ENCODE data around the gene RGS3. TPM values are rescaled to one million over a fixed set of nuclear protein-coding genes. Genes with fewer than 3 reads are reported as not detected.
"Not testable (repeated sequence)": the region's sequence is repeated elsewhere in the genome, so short reads cannot be mapped to it uniquely, and the experiment has no call there.

The RGS3 gene
- 10 to 100 TPM; 20.8 to 77.2 (median 56.6) TPM for polyA plus RNA-seq

DNA sequence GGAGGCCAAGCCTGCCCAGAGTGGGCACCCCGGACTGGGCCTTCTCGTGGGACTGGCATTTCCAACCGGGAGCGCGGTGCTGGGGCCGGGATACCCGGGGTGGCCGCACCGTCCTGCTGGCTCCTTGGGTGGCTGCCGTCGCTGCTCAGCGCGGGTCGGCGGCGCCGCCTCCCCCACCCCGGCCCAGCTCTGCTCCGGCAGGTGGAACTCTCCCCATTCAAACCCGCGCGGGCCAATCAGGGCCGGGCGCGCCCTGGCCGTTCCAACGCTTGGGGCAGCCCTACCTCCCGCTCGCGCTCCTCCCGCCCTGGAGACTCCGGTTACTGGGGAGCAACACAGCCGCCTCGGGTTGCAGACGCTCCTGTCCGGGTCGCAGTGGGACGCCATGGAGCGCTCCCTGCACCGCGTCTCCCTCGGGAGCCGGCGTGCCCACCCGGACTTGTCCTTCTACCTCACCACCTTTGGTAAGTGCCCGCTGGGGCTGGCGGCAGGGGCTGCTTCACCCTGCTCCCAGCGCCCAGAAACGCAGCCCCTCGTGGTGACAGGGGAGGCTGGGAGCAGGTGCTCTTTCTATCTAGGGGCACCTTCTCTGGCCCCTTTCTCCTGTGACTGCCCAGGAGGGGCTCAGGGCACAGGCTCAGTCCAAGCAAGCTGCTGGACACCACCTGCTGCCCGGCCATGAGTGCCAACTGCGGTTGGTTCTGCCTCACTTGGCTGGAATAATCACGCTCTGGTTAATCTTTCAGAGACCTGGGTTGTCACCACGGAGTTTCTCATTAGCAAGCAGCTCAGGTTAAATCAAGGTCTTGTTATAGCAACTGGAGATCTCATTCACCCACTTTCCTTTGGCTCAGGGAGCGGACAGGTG, at the start of gene RGS3:
Gene RGS3 (plus strand): TSS at position 310 of the 868 bp plus-strand sequence. CDS start 76 bp downstream, at position 386.
- no peak within 1 kb of the TSS for H3K27ac ChIP-seq (ENCODE audit: low read depth, low read length)

DNA sequence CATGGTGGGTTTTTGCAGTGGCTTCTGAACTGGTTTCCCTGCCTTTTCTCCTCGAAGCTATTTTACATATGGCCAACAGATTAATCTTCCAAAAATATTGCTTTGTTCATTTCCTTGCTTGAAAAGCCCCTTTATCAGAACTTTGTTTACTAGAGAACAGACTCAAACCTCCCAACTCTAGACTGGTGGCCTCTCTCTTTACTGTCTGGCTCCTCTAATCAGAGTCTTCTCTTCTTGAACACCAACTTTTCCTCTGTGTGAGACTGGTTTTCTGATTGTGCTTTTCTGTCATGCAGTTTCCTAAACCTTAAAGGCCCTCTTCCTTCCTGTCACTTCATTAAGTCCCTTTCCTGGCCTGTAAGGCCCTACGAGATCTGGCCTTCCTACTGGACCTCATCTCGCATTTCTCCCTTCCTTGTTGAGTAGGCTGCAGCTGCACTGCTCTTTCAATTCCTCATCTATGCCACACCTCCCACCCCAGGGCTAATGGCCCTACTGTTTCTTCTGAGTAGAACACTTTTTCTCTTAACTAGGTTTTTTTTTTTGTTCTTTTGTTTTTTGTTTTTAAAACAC, 47.3 kb upstream of the RGS3 start:
- no peak overlapping the region for H3K27ac ChIP-seq (ENCODE audit: low read depth, low read length)

More for the DNA sequence above, at the start of gene RGS3:
- WGBS, 3 donors = 17 to 64% (median 61%) methylated on average over 53 to 55 of the region's 55 CpGs

DNA sequence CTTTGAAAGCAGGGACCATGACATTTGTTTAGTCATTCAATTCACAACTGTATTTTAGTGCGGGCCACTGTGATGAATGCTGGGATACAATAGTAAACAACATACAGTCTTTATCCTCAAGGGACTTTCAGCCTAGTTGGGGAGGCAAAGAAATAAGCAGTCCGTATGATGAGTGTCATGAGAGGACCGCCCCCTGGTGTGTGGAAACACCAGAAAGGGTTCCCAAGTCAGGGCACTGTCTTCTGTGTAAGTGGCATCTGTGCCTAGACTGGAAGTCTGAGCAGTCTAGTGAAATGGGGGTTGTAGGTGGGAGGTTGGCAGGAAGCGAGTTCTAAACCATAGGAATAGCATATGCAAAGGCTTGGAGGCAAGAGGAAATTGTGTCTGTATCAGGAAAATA, 46.2 kb upstream of the RGS3 start:
- no peak overlapping the region for H3K27ac ChIP-seq (ENCODE audit: low read depth, low read length)
- 72 to 77% (median 74%) methylated on average over 4 of the region's 4 CpGs for WGBS, 3 donors

More for the DNA sequence above, 47.3 kb upstream of the RGS3 start:
- 38 to 58% (median 53%) methylated on average over 3 of the region's 3 CpGs for WGBS, 3 donors

DNA sequence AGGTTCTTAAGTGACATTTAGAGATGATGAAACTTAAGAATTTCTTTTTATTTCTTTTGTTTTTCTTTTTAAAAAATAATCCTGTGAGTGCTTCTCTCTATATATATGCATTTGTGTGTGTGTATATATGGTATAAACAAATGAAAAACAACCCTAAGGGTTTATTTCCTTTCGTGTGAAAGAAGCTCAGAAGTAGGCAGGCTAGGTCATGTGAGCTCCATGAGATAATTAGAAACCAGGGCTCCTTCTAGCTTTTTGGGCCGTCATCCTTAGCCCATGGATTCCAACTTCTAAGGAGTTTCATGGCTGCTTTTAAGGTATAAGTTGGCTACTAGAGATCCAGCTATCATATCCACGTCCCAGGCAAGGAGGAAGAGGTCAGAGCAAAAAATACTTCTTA, 41.8 kb upstream of the RGS3 start:
- WGBS, 3 donors = 69 to 76% (median 70%) methylated on average over 3 of the region's 3 CpGs

DNA sequence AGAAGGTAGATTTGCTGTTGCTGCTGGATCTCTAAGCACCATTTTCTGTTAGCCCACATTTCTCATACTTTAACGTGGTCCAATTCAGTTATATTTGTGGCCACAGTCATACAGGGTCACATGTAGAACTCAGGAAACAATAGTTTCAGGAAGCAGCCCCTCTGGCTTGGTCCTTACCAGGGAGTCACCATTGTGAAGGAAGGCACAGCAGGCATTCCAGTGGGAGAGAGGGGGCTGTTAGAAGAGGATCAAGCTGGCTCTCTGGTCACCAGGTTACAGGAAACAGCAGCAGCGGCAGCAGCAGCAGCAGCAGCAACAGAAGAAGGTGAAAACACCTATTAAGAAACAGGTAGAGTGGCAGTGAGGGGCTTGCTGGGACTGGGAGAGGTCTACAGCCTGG, 38.5 kb upstream of the RGS3 start:
- no peak overlapping the region for H3K27ac ChIP-seq (ENCODE audit: low read depth, low read length)
- WGBS, 3 donors = 31 to 59% (median 31%) methylated on average over 2 of the region's 2 CpGs

More for the DNA sequence above, 41.8 kb upstream of the RGS3 start:
- H3K27ac ChIP-seq (ENCODE audit: low read depth, low read length) = no peak overlapping the region

DNA sequence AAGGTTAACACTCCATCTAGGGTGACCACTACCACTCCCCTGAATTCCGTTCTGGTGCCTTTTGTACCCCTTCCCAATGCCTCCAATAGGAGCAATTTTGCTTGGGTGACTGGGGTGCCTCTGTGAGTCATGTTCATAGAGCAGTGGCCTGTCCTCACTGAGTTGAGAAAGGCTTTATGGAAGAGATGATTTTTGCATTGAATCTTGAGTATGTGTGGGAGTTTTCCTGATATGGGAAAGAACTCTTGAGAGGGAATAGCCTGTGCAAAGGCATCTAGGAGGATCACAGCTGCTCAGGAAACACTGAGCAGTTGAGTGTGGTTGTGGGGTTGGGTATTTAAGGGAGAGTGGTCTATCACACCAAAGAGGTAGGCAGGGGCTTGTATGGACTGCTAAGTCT, 36.8 kb upstream of the RGS3 start:
- no peak overlapping the region for H3K27ac ChIP-seq (ENCODE audit: low read depth, low read length)
- WGBS, 3 donors = 38 to 82% (median 56%) methylated on average over 1 of the region's 1 CpG

DNA sequence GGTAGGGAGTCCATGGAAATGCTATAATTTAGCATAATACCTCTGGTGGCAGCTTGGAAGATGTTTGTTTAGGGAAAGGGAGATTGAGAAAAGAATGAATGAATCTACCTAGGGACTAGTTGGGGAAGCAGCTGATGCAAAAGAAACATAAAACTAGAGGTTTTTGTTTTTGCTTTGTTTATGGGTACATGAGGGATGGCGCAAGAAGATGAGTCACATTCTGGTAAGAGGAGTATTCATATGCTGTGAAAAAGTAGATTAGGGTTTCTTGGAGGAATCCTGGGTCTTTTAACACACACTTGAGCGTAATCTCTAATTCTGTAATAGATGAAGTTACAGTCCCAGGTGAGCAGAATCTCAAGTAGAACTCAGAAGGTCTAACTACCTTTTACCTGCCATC, 35.9 kb upstream of the RGS3 start:
- no peak overlapping the region for H3K27ac ChIP-seq (ENCODE audit: low read depth, low read length)
- WGBS, 3 donors = 93 to 98% (median 93%) methylated on average over 2 of the region's 2 CpGs

DNA sequence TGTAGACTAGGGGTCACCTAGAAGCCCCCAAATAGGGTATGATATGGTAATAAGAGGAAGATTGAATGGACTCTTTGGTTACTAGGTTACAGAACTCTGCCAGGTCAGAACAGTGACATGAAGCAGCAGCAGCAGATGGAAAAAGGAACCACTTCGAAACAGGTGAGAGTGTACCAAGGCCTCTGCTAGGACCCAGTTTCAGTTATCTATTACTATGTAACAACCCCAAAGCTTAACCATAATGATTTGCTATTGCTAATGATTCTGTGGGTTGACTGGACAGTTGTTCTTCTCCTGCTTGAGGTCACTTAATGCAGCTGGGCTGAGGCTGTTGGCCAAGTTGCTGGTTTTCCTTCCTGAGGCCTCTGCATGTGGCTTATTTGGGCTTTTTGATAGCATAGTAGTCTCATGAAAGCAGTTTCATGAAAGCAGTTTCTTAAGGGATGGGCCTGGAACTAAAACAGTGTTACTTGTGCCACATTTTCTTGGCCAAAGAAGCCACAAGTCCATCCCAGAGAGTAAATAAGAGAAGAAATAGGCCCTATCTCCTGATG, 35.4 kb upstream of the RGS3 start:
- 80 to 89% (median 83%) methylated on average over 1 of the region's 1 CpG for WGBS, 3 donors

DNA sequence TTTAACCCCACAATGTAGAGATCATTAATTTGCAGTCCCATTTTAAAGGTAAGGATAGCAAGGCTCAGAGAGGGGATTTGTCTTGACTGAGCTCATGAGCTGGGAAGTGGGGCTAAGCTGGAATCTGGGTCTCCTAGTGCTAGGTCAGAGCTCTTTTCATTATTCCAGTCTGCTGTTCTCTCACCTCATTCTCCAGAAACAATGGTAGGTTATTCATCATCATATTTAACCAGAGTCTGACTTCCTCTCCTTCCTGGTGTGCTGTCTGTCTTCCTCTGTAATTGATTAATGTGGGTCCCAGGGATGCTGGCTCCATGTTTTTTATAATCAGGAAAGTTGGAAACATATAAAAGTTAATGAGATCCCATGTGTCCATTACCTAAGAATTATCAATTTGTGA, 32.3 kb upstream of the RGS3 start:
- H3K27ac ChIP-seq (ENCODE audit: low read depth, low read length) = no peak overlapping the region

More for the DNA sequence above, 35.4 kb upstream of the RGS3 start:
- no peak overlapping the region for H3K27ac ChIP-seq (ENCODE audit: low read depth, low read length)

DNA sequence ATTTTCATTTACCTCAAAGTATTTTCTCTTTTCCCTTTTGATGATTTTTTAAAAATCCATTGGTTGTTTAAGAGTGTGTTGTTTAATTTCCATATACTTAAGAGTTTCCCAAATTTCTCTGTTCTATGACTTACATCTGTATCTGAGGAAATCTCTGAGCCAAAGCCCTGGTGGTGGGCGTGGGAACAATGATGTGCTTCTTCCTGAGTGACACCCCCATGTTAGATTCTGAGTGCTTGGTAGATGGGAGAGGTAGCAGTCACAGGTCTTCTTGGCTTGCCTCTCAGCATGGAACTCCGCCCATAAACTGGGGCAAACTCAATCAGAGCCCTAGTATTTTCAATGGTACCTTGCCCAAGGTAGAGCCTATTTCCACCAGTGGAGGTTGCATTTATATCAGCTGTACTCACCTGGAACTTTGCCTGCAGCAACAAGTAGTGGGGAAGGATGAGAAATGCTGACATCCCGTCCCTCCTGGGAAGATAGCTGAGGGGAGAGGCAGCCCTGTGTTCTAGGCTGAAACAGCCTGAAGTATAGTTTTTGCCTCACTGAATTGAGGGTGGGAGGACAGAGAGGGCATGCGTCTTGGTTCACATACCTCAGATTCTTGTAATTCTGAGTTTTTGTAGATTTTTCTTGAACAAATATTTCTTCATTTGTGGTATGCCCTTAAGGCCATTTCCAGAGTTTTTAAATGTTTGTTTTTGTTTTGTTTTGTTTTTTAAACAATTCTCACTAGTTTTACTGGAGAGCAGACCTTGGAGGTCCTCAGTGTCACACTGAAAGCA, 26.6 kb upstream of the RGS3 start:
- no peak overlapping the region for H3K27ac ChIP-seq (ENCODE audit: low read depth, low read length)
- WGBS, 3 donors = 77 to 79% (median 77%) methylated on average over 4 of the region's 4 CpGs

DNA sequence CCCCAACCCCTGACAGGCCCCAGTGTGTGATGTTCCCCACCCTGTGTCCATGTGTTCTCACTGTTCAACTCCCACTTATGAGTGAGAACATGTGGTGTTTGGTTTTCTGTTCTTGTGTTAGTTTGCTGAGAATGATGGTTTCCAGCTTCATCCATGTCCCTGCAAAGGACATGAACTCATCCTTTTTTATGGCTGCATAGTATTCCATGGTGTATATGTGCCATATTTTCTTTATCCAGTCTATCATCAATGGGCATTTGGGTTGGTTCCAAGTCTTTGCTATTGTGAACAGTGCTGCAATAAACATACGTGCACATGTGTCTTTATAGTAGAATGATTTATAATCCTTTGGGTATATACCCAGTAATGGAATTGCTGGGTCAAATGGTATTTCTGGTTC, 25.8 kb upstream of the RGS3 start:
- WGBS, 3 donors = 80 to 97% (median 83%) methylated on average over 1 of the region's 1 CpG

DNA sequence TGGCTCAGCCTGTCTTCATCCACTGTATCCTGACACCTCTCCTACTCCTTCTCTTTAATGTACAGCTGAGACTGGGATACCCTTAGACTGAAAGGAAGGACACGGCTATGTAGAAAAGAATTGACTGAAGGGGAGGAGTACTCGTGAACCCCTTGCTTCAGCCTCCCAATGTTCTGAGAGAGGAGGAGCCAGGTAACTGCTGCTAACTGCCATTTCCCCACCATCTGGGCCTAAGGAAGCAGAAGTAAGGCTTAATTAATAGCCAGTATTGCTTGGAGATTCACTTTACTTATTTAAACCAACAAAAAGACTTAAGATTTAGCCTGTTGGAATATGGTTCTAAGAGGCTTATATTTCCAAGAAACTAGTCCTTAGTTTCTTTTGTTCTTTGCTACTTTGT, 18.8 kb upstream of the RGS3 start:
- H3K27ac ChIP-seq (ENCODE audit: low read depth, low read length) = no peak overlapping the region
- 55 to 87% (median 61%) methylated on average over 2 of the region's 2 CpGs for WGBS, 3 donors

More for the DNA sequence above, 25.8 kb upstream of the RGS3 start:
- H3K27ac ChIP-seq (ENCODE audit: low read depth, low read length) = not testable (repeated sequence)

DNA sequence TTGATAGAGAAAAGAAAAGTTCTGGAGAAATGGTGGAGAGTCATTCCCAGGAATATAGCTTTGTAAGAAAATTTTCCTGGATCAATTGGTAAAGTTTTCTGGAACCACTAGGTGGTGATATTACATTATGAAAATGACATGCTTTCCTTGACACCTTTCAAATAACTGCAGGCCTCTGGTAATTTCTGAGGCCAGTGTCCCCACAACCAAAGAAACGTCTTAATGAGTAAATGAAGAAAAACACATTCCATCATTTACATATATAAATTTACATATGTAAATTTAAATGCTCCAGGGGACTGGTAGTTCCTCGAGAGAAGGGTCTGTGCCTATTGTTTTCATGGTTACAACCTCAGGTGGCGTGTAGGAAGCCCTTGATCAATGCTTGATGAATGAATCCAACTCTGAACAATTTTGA, 17.2 kb upstream of the RGS3 start:
- 56 to 60% (median 60%) methylated on average over 3 of the region's 3 CpGs for WGBS, 3 donors
- H3K27ac ChIP-seq (ENCODE audit: low read depth, low read length) = no peak overlapping the region

DNA sequence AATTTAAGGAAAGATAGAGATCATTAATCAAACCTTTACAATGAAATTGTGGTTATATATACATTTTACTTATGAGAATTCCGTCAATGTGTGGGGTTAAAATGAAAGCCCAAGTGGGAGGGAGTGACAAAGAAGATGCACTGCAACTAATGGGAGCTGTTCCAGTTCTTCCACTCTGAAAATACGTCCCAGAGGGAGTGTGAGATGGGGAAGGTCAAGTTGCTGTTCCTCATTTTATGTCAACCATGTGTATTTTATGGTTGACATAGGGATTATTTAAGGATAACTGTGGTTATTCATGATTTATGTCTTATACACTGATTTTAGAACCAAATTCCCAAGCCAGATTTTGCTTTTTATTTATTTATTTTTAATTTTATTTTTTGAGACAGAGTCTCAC, 14.2 kb upstream of the RGS3 start:
- 39 to 73% (median 59%) methylated on average over 2 of the region's 2 CpGs for WGBS, 3 donors
- no peak overlapping the region for H3K27ac ChIP-seq (ENCODE audit: low read depth, low read length)

DNA sequence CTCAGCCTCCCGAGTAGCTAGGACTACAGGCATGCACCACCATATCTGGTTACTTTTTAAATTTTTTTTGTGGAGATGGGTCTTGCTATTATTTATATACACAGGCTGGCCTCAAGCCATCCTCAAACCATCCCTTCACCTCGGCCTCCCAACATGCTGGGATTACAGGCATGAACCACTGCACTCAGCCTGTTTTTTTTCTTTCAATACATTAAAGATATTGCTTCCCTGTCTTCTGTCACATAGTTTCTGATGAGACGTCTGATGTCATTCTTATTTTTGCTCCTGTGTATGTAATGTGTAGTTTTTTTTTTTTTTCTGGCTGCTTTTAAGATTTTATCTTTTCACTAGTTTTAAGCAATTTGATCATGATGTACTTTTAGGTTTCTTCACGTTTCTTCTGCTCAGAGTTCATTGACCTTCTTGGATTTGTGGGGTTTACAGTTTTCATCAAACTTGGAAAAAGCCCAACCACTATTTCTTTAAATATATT, 11.4 kb upstream of the RGS3 start:
- 74 to 77% (median 76%) methylated on average over 4 of the region's 4 CpGs for WGBS, 3 donors
- H3K27ac ChIP-seq (ENCODE audit: low read depth, low read length) = no peak overlapping the region

DNA sequence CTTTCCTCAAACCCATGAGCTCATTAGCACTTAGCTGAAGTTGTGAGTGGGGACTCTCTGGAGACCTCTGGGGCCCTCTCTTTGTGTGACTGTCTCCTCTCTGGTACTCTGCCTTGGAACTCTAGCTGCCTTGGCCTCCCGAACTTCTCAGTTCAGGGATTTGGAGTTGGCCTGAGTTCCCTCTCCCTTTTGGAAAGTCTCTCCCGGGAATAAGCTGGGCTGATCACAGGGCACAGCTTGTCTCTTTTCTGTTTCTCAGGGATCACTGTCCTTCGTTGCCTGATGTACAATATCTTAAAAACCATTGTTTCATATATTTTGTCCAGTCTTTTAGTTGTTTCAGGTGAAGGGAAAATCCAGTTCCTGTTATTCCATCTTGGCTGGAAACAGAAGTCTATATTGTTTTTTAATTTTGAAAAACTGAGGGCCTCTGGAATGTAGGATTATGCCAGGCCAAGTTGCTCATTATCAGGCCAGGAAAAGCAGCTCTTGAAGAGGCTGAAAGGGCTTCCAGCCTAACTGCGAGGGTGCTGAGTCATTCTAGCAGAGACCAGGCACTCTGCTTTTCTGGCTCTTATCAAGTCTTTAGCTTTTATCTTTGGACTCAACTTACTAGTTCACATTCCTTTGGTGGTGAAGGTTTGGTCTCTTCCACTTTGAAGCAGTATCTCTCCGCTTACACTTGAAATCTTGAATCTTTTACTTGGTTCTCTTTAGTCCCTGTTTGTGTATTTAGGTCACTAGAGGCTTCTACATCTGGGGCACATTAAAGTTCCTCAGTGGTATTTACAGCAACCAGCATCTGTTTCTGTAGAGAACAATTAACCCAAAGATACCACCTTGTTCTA, 8.4 kb upstream of the RGS3 start:
- no peak overlapping the region for H3K27ac ChIP-seq (ENCODE audit: low read depth, low read length)
- 33 to 37% (median 35%) methylated on average over 5 of the region's 5 CpGs for WGBS, 3 donors

DNA sequence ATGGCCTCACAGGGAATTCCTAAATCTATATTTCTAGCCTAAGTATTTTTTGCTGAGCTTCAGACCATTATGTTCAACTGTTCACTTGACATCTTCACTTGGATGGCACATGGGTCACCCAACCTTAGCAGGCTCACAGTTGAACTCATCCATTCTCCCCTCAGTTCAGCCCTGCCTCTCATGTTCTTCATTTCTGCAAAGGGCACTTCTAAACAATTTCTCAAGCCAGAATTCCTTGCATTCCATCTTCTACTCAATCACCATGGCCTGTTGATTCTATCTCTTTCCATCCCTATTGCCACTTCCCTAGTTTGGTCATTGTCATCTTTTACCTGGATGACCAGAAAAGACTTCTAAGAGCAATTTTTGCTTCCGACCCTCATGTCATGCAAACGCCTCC, 7.3 kb upstream of the RGS3 start:
- WGBS, 3 donors = 96 to 100% (median 97%) methylated on average over 2 of the region's 2 CpGs
- H3K27ac ChIP-seq (ENCODE audit: low read depth, low read length) = no peak overlapping the region

DNA sequence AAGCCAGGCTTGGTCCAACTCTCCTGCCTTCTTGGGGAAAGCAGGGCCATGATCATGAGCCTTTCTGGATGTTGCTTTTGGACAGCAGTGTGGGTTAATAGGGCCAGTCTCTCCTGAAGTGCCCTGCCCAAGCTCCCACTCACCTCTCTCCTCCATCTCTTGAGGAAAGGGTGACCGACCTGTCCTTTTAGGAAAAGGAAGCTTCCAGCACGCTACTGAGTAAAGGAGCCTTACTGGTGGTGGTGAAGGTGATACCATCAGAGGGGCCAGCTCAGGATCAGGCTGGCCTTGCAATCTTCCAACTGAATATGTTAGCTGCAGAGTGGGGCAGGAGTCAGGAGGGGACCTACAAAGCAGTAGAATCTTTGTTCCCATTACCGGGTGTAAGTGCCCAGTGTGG, 2.2 kb upstream of the RGS3 start:
- WGBS, 3 donors = 79 to 97% (median 97%) methylated on average over 3 of the region's 3 CpGs
- H3K27ac ChIP-seq (ENCODE audit: low read depth, low read length) = no peak overlapping the region
